ENCODE data around the gene TTYH3.

DNA sequence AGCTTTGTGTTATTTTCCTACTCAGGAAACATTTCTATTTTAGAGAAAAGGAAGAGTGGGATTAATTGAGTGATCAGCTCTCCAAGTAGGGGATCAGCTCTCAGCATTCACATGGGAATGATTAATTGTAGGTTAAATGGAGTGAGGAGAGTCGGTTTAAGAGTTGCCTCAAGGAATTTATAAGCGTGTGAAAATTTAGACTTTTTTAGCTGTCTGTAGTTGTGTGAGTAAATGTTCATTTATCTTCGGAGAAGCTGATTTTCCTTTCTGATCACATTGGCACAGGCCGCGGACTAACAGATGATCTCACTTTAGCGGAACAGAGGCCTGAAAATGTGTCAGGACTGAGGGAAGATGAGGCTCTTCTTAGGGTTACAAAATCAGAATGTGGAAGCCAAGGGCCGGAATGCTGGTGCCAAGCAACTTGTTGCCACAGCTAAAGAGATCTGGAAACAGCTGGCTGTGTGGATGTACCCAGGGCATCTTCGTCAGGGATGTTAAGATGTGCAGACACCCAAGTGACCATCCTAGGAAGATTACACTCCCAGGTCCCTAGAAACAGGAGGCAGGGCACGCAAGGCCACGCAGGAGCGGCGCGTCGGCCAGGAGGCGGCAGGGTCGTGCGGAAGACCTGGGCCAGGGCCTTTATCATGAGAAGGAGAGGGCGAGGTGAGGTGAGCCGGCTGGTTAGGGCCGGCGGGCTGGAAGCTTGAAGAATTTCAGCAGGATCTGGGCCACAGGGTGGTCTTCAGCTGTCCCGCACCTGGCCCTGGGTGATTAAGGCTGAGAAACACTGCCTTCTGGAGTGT, 35.1 kb upstream of the TTYH3 start:
- TF ChIP-seq, protein P1, sequence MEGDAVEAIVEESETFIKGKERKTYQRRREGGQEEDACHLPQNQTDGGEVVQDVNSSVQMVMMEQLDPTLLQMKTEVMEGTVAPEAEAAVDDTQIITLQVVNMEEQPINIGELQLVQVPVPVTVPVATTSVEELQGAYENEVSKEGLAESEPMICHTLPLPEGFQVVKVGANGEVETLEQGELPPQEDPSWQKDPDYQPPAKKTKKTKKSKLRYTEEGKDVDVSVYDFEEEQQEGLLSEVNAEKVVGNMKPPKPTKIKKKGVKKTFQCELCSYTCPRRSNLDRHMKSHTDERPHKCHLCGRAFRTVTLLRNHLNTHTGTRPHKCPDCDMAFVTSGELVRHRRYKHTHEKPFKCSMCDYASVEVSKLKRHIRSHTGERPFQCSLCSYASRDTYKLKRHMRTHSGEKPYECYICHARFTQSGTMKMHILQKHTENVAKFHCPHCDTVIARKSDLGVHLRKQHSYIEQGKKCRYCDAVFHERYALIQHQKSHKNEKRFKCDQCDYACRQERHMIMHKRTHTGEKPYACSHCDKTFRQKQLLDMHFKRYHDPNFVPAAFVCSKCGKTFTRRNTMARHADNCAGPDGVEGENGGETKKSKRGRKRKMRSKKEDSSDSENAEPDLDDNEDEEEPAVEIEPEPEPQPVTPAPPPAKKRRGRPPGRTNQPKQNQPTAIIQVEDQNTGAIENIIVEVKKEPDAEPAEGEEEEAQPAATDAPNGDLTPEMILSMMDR (IDR thresholded peaks at IDR 0.05) = no peak
- no peak for TF ChIP-seq POLR2A (IDR thresholded peaks at IDR 0.05)
